K562 (cell line): ENCODE data around the gene DTD1.

Experiments
- CREB5 ChIP-seq: fragments of 250-450 bp; sonication (Bioruptor Pico); IDR thresholded peaks from 2 replicates; pipeline ENCODE4 v1.5.0; 2020; ENCODE audit warnings: mild to moderate bottlenecking
- CSDE1 ChIP-seq, 2 experiments: fragments of 450-650 bp; IDR thresholded peaks; 2 replicates each; pipeline ENCODE4 v1.6.1; 2016; ENCODE audit warnings: mild to moderate bottlenecking in 1 of 2
- L3MBTL2 ChIP-seq: fragments of 450-650 bp; IDR thresholded peaks from 2 replicates; pipeline ENCODE4 v1.6.1; 2016; ENCODE audit warnings: mild to moderate bottlenecking, moderate library complexity
- TAF1 ChIP-seq: IDR thresholded peaks from 2 replicates; pipeline ENCODE4 v1.6.1; 2011; ENCODE audit warnings: mild to moderate bottlenecking, low read length, moderate library complexity; ENCODE audit not compliant: insufficient read depth, control insufficient read depth, severe bottlenecking; ENCODE audit errors: extremely low read depth
- ZBTB8A ChIP-seq: fragments of 450-650 bp; IDR thresholded peaks from 2 replicates; pipeline ENCODE4 v1.6.1; 2018; ENCODE audit warnings: mild to moderate bottlenecking, moderate library complexity; ENCODE audit not compliant: partially characterized antibody
- ZFX ChIP-seq: sonication (generic); formaldehyde crosslinking; IDR thresholded peaks from 2 replicates; pipeline ENCODE4 v1.8.0; 2022; ENCODE audit warnings: mild to moderate bottlenecking, missing genetic modification reagents, moderate library complexity
- ZNF232 ChIP-seq: sonication (generic); formaldehyde crosslinking; IDR thresholded peaks from 2 replicates; pipeline ENCODE4 v1.8.0; 2022; ENCODE audit warnings: mild to moderate bottlenecking, missing genetic modification reagents
- ZNF561 ChIP-seq: fragments of 450-650 bp; formaldehyde crosslinking; conservative IDR thresholded peaks from 2 replicates; pipeline ENCODE4 v1.4.0; 2020; ENCODE audit warnings: mild to moderate bottlenecking, moderate library complexity
- TF ChIP-seq, protein P1 (sequence below): sonication (generic); formaldehyde crosslinking; IDR thresholded peaks from 2 replicates; pipeline ENCODE4 v1.8.1; 2023; ENCODE audit warnings: mild to moderate bottlenecking, missing genetic modification reagents
- TF ChIP-seq, protein P2 (sequence below), 2 experiments: fragments of 150-350 bp in 1 of 2; IDR thresholded peaks; 2 replicates each; pipeline ENCODE4 v1.6.1; 2012 to 2016; ENCODE audit warnings: low read depth in 2 of 2, low read length in 2 of 2, mild to moderate bottlenecking in 1 of 2, moderate library complexity in 1 of 2
- TF ChIP-seq, protein P3 (sequence below): sonication (generic); formaldehyde crosslinking; IDR thresholded peaks from 2 replicates; pipeline ENCODE4 v1.5.0; 2020; ENCODE audit warnings: missing genetic modification reagents

DNA sequence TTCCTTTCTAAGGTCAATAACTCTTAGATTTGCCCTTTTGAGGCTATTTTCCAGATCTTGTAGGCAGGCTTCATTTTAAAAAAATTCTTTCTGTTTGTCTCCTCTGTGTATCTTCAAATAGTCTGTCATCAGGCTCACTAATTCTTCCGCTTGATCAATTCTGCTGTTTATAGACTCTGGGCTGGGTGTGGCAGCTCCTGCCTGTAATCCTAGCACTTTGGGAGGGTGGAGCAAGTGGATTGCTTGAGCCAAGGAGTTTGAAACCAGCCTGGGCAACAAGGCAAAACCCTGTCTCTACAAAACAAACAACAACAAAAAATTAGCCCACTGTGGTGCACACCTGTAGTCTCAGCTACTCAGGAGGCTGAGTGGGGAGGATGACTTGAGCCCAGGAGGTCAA lies 185.7 kb downstream of the DTD1 start:
- TF ChIP-seq ZFX, result no peak
- no peak for TF ChIP-seq L3MBTL2
- TF ChIP-seq, protein P1, sequence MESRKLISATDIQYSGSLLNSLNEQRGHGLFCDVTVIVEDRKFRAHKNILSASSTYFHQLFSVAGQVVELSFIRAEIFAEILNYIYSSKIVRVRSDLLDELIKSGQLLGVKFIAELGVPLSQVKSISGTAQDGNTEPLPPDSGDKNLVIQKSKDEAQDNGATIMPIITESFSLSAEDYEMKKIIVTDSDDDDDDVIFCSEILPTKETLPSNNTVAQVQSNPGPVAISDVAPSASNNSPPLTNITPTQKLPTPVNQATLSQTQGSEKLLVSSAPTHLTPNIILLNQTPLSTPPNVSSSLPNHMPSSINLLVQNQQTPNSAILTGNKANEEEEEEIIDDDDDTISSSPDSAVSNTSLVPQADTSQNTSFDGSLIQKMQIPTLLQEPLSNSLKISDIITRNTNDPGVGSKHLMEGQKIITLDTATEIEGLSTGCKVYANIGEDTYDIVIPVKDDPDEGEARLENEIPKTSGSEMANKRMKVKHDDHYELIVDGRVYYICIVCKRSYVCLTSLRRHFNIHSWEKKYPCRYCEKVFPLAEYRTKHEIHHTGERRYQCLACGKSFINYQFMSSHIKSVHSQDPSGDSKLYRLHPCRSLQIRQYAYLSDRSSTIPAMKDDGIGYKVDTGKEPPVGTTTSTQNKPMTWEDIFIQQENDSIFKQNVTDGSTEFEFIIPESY (CRISPR knock-in tag), result no peak
- TF ChIP-seq, protein P2, sequence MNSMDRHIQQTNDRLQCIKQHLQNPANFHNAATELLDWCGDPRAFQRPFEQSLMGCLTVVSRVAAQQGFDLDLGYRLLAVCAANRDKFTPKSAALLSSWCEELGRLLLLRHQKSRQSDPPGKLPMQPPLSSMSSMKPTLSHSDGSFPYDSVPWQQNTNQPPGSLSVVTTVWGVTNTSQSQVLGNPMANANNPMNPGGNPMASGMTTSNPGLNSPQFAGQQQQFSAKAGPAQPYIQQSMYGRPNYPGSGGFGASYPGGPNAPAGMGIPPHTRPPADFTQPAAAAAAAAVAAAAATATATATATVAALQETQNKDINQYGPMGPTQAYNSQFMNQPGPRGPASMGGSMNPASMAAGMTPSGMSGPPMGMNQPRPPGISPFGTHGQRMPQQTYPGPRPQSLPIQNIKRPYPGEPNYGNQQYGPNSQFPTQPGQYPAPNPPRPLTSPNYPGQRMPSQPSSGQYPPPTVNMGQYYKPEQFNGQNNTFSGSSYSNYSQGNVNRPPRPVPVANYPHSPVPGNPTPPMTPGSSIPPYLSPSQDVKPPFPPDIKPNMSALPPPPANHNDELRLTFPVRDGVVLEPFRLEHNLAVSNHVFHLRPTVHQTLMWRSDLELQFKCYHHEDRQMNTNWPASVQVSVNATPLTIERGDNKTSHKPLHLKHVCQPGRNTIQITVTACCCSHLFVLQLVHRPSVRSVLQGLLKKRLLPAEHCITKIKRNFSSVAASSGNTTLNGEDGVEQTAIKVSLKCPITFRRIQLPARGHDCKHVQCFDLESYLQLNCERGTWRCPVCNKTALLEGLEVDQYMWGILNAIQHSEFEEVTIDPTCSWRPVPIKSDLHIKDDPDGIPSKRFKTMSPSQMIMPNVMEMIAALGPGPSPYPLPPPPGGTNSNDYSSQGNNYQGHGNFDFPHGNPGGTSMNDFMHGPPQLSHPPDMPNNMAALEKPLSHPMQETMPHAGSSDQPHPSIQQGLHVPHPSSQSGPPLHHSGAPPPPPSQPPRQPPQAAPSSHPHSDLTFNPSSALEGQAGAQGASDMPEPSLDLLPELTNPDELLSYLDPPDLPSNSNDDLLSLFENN (IDR thresholded peaks at IDR 0.05; ENCODE audit: low read depth in 2 of 2, low read length in 2 of 2), result no peak
- no peak for TF ChIP-seq ZBTB8A
- TF ChIP-seq CSDE1 (IDR thresholded peaks at IDR 0.05), result no peak
- TF ChIP-seq ZNF232 (CRISPR knock-in tag), result no peak
- no peak for TF ChIP-seq CREB5 (CRISPR knock-in tag)
- no peak for TF ChIP-seq ZNF561
- TF ChIP-seq, protein P3, sequence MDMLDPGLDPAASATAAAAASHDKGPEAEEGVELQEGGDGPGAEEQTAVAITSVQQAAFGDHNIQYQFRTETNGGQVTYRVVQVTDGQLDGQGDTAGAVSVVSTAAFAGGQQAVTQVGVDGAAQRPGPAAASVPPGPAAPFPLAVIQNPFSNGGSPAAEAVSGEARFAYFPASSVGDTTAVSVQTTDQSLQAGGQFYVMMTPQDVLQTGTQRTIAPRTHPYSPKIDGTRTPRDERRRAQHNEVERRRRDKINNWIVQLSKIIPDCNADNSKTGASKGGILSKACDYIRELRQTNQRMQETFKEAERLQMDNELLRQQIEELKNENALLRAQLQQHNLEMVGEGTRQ (CRISPR knock-in tag), result no peak
- TF ChIP-seq TAF1, result no peak
